ENCODE data around the gene HYCC1. TPM values are rescaled to one million over a fixed set of nuclear protein-coding genes. Genes with fewer than 3 reads are reported as not detected.

Gene HYCC1
- polyA plus RNA-seq, 1 experiment: 80.3 TPM

- ChIA-PET CTCF (interaction anchor here (1.0 kb wide), 1 partner anchor 40 kb away, joined by 4 read pairs; no protein-coding TSS in a partner anchor), POLR2A (no interaction called here)
- no peak for DNase-seq (ENCODE audit: low read depth, low spot score)
- no peak overlapping the region for H3K4me3 ChIP-seq (ENCODE audit: low read depth, low read length)
- H3K27ac ChIP-seq (ENCODE audit: low read depth, low read length): no peak overlapping the region
- no peaks in the 10 kb centered on the region for H3K9me3 ChIP-seq (ENCODE audit: control insufficient read depth, insufficient read depth, low read length)
- H3K27me3 ChIP-seq (ENCODE audit: control insufficient read depth, insufficient read depth, low read length): no peaks in the 10 kb centered on the region
- no peak for TF ChIP-seq CTCF (IDR thresholded peaks at IDR 0.05; ENCODE audit: low read depth, low read length)
Measured at GRCh38 chr7:23016345-23017253, 2.7 kb upstream of the HYCC1 start.

- no peak overlapping the region for H3K27ac ChIP-seq (ENCODE audit: low read depth, low read length)
- no peaks in the 10 kb centered on the region for H3K27me3 ChIP-seq (ENCODE audit: control insufficient read depth, insufficient read depth, low read length)
- ChIA-PET POLR2A (no interaction called here), CTCF (interaction anchor here (1.3 kb wide), 2 partner anchors 11 to 41 kb away, joined by 4 to 13 read pairs; no protein-coding TSS in a partner anchor)
- no peaks in the 10 kb centered on the region for H3K9me3 ChIP-seq (ENCODE audit: control insufficient read depth, insufficient read depth, low read length)
- TF ChIP-seq CTCF (IDR thresholded peaks at IDR 0.05; ENCODE audit: low read depth, low read length): no peak
- no peak for DNase-seq (ENCODE audit: low read depth, low spot score)
- no peak overlapping the region for H3K4me3 ChIP-seq (ENCODE audit: low read depth, low read length)
Measured at GRCh38 chr7:23014681-23015080, 751 bp upstream of the HYCC1 start.

- Histone ChIP-seq H3K27me3 (ENCODE audit: control insufficient read depth, insufficient read depth, low read length) (no peaks in the 10 kb centered on the region), H3K4me3 (ENCODE audit: low read depth, low read length) (peak overlapping the region; percentile 85), H3K9me3 (ENCODE audit: control insufficient read depth, insufficient read depth, low read length) (no peaks in the 10 kb centered on the region), H3K27ac (ENCODE audit: low read depth, low read length) (peak overlapping the region; percentile 54)
- TF ChIP-seq CTCF (IDR thresholded peaks at IDR 0.05; ENCODE audit: low read depth, low read length): no peak
- CTCF ChIA-PET: interaction anchor here (0.5 to 1.0 kb wide), 3 partner anchors 9 to 160 kb away, joined by 3 to 4 read pairs (median 4); no protein-coding TSS in a partner anchor
- no peak for DNase-seq (ENCODE audit: low read depth, low spot score)
- POLR2A ChIA-PET: no interaction called here
Measured at GRCh38 chr7:23012908-23013714, 819 bp downstream of the HYCC1 start.

- no peak for TF ChIP-seq CTCF (IDR thresholded peaks at IDR 0.05; ENCODE audit: low read depth, low read length)
- POLR2A ChIA-PET: no interaction called here
- no peak for DNase-seq (ENCODE audit: low read depth, low spot score)
- no peaks in the 10 kb centered on the region for H3K9me3 ChIP-seq (ENCODE audit: control insufficient read depth, insufficient read depth, low read length)
- no peak overlapping the region for H3K27ac ChIP-seq (ENCODE audit: low read depth, low read length)
- peak overlapping the region; percentile 85 for H3K4me3 ChIP-seq (ENCODE audit: low read depth, low read length)
- CTCF ChIA-PET: interaction anchor here (1.0 to 2.0 kb wide), 2 partner anchors 8 to 43 kb away, joined by 4 to 12 read pairs; no protein-coding TSS in a partner anchor
- H3K27me3 ChIP-seq (ENCODE audit: control insufficient read depth, insufficient read depth, low read length): no peaks in the 10 kb centered on the region
Measured at GRCh38 chr7:23012186-23012585, 1.7 kb downstream of the HYCC1 start.
